ENCODE measurements around the gene LMO2. TPM values are rescaled to one million over a fixed set of nuclear protein-coding genes. Genes with fewer than 3 reads are reported as not detected.

Gene LMO2
- total and polyA plus RNA-seq, 4 donors = 1.5 to 81.9 (median 6.0) TPM

DNA sequence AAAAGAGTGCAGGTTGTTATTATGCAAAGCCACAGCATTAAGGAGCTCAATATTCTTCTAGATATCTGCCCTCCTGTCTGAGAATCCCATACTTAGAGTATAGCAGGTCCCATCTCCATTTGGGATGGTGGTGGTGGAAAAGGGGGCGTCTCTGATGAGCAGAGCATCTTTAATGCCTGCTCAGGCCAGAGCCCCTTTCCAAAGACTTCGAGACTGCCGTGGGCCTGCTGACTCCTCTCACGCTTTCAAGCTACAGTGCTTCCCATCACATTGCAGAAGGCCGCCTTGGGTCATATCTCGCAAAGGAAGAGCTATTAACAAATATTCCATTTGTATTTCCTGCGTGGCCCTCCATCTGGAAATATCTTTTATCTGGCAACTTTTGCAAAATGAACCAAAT, 10.9 kb downstream of the LMO2 start:
- H3K27ac ChIP-seq (ENCODE audit: low read depth in 1 of 2, low read length in 2 of 2) = no peak overlapping the region
- WGBS = 73% methylated on average over 7 of the region's 7 CpGs
- H3K9ac ChIP-seq (ENCODE audit: low read depth in 1 of 2, low read length in 2 of 2) = no peak overlapping the region
- H3K36me3 ChIP-seq (ENCODE audit: control insufficient read depth in 4 of 4, insufficient read depth in 3 of 4, low read depth in 1 of 4, low read length in 3 of 4) = no peaks in the 10 kb centered on the region
- TF ChIP-seq RAD21 (IDR thresholded peaks at IDR 0.05) = no peak
- TF ChIP-seq HNF4G (IDR thresholded peaks at IDR 0.05) = no peak
- TF ChIP-seq, protein P1, sequence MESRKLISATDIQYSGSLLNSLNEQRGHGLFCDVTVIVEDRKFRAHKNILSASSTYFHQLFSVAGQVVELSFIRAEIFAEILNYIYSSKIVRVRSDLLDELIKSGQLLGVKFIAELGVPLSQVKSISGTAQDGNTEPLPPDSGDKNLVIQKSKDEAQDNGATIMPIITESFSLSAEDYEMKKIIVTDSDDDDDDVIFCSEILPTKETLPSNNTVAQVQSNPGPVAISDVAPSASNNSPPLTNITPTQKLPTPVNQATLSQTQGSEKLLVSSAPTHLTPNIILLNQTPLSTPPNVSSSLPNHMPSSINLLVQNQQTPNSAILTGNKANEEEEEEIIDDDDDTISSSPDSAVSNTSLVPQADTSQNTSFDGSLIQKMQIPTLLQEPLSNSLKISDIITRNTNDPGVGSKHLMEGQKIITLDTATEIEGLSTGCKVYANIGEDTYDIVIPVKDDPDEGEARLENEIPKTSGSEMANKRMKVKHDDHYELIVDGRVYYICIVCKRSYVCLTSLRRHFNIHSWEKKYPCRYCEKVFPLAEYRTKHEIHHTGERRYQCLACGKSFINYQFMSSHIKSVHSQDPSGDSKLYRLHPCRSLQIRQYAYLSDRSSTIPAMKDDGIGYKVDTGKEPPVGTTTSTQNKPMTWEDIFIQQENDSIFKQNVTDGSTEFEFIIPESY (IDR thresholded peaks at IDR 0.05) = no peak
- no peak for TF ChIP-seq YY1 (IDR thresholded peaks at IDR 0.05)
- no peak for TF ChIP-seq NR2F2 (IDR thresholded peaks at IDR 0.05)
- no peaks in the 10 kb centered on the region for H3K9me3 ChIP-seq (ENCODE audit: control insufficient read depth in 4 of 4, low read length in 3 of 4)
- no peak overlapping the region for H3K4me3 ChIP-seq (ENCODE audit: low read depth in 1 of 3, low read length in 3 of 3)
- H3K27me3 ChIP-seq (ENCODE audit: control insufficient read depth in 4 of 4, insufficient read depth in 4 of 4, low read length in 3 of 4) = peaks cover 0 to 6% (median 0%) of the 10 kb centered on the region in 4 donors
- H3K4me1 ChIP-seq (ENCODE audit: control insufficient read depth in 4 of 4, insufficient read depth in 4 of 4, low read length in 3 of 4) = no peaks in the 10 kb centered on the region
- DNase-seq (ENCODE audit: low spot score) = no peak

DNA sequence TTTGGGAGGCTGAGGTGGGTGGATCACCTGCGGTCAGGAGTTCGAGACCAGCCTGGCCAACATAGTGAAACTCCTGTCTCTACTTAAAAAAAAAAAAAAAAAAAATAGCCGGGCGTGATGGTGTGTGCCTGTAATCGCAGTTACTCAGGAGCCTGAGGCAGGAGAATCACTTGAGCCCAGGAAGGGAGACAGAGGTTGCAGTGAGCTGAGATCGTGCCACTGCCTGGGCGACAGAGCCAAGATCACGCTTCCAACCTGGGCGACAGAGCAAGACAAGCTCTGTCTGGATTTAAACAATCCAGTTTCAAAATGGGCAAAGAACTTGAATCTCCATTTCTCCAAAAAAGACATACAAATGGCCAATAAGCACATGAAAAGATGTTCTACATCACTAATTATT, 12.5 kb downstream of the LMO2 start:
- peaks cover 0 to 9% (median 0%) of the 10 kb centered on the region in 4 donors for H3K27me3 ChIP-seq (ENCODE audit: control insufficient read depth in 4 of 4, insufficient read depth in 4 of 4, low read length in 3 of 4)
- no peaks in the 10 kb centered on the region for H3K4me1 ChIP-seq (ENCODE audit: control insufficient read depth in 4 of 4, insufficient read depth in 4 of 4, low read length in 3 of 4)
- H3K9ac ChIP-seq (ENCODE audit: low read depth in 1 of 2, low read length in 2 of 2) = no peak overlapping the region
- no peak for DNase-seq (ENCODE audit: low spot score)
- H3K4me3 ChIP-seq (ENCODE audit: low read depth in 1 of 3, low read length in 3 of 3) = no peak overlapping the region
- H3K27ac ChIP-seq (ENCODE audit: low read depth in 1 of 2, low read length in 2 of 2) = no peak overlapping the region
- TF ChIP-seq, protein P2, sequence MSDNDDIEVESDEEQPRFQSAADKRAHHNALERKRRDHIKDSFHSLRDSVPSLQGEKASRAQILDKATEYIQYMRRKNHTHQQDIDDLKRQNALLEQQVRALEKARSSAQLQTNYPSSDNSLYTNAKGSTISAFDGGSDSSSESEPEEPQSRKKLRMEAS (IDR thresholded peaks at IDR 0.05) = no peak
- TF ChIP-seq JUND (IDR thresholded peaks at IDR 0.05) (no peak), RXRA (IDR thresholded peaks at IDR 0.05) (no peak), TAF1 (conservative IDR thresholded peaks at IDR 0.05) (no peak), SP1 (IDR thresholded peaks at IDR 0.05) (no peak)
- TF ChIP-seq, protein P3, sequence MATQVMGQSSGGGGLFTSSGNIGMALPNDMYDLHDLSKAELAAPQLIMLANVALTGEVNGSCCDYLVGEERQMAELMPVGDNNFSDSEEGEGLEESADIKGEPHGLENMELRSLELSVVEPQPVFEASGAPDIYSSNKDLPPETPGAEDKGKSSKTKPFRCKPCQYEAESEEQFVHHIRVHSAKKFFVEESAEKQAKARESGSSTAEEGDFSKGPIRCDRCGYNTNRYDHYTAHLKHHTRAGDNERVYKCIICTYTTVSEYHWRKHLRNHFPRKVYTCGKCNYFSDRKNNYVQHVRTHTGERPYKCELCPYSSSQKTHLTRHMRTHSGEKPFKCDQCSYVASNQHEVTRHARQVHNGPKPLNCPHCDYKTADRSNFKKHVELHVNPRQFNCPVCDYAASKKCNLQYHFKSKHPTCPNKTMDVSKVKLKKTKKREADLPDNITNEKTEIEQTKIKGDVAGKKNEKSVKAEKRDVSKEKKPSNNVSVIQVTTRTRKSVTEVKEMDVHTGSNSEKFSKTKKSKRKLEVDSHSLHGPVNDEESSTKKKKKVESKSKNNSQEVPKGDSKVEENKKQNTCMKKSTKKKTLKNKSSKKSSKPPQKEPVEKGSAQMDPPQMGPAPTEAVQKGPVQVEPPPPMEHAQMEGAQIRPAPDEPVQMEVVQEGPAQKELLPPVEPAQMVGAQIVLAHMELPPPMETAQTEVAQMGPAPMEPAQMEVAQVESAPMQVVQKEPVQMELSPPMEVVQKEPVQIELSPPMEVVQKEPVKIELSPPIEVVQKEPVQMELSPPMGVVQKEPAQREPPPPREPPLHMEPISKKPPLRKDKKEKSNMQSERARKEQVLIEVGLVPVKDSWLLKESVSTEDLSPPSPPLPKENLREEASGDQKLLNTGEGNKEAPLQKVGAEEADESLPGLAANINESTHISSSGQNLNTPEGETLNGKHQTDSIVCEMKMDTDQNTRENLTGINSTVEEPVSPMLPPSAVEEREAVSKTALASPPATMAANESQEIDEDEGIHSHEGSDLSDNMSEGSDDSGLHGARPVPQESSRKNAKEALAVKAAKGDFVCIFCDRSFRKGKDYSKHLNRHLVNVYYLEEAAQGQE (IDR thresholded peaks at IDR 0.05) = no peak
- H3K36me3 ChIP-seq (ENCODE audit: control insufficient read depth in 4 of 4, insufficient read depth in 3 of 4, low read depth in 1 of 4, low read length in 3 of 4) = no peaks in the 10 kb centered on the region
- no peaks in the 10 kb centered on the region for H3K9me3 ChIP-seq (ENCODE audit: control insufficient read depth in 4 of 4, low read length in 3 of 4)
- WGBS = 85% methylated on average over 9 of the region's 9 CpGs

DNA sequence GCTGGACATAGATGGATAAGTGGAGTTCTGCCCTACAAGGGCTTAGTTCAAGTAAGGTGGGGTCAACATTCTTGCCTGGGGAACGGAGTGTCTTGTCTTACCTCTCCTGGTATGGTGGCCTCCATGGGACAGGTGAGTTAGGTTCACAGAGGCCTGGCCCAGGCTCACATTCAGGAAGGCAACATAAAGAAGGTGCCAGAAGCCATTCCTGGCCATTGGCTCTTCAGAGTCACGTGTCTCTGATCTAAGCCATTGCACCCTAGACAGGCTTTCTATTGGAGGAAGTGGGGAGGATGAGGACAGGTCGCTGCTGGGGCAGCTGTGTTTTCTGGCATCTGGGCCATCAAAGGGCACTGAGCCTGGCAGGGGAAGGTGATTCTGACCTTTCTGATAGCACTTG, 14.8 kb downstream of the LMO2 start:
- H3K4me1 ChIP-seq (ENCODE audit: control insufficient read depth in 4 of 4, insufficient read depth in 4 of 4, low read length in 3 of 4) = no peaks in the 10 kb centered on the region
- H3K9me3 ChIP-seq (ENCODE audit: control insufficient read depth in 4 of 4, low read length in 3 of 4) = no peaks in the 10 kb centered on the region
- H3K9ac ChIP-seq (ENCODE audit: low read depth in 1 of 2, low read length in 2 of 2) = no peak overlapping the region
- TF ChIP-seq RAD21 (IDR thresholded peaks at IDR 0.05) (no peak), GABPA (IDR thresholded peaks at IDR 0.05 in 1 of 2, conservative IDR thresholded peaks at IDR 0.05 in 1 of 2) (no peak), NR2F2 (IDR thresholded peaks at IDR 0.05) (no peak), FOXA2 (IDR thresholded peaks at IDR 0.05) (no peak), RXRA (IDR thresholded peaks at IDR 0.05) (no peak), JUND (IDR thresholded peaks at IDR 0.05) (no peak), HNF4A (conservative IDR thresholded peaks at IDR 0.05) (no peak), TAF1 (conservative IDR thresholded peaks at IDR 0.05) (no peak), HNF4G (IDR thresholded peaks at IDR 0.05) (no peak), EGR1 (IDR thresholded peaks at IDR 0.05; ENCODE audit: low read depth in 2 of 2) (no peak), FOXA1 (IDR thresholded peaks at IDR 0.05) (no peak), SP1 (IDR thresholded peaks at IDR 0.05) (no peak), YY1 (IDR thresholded peaks at IDR 0.05) (no peak)
- TF ChIP-seq, protein P1 (IDR thresholded peaks at IDR 0.05) = no peak
- TF ChIP-seq, protein P2 (IDR thresholded peaks at IDR 0.05) = no peak
- TF ChIP-seq, protein P4, sequence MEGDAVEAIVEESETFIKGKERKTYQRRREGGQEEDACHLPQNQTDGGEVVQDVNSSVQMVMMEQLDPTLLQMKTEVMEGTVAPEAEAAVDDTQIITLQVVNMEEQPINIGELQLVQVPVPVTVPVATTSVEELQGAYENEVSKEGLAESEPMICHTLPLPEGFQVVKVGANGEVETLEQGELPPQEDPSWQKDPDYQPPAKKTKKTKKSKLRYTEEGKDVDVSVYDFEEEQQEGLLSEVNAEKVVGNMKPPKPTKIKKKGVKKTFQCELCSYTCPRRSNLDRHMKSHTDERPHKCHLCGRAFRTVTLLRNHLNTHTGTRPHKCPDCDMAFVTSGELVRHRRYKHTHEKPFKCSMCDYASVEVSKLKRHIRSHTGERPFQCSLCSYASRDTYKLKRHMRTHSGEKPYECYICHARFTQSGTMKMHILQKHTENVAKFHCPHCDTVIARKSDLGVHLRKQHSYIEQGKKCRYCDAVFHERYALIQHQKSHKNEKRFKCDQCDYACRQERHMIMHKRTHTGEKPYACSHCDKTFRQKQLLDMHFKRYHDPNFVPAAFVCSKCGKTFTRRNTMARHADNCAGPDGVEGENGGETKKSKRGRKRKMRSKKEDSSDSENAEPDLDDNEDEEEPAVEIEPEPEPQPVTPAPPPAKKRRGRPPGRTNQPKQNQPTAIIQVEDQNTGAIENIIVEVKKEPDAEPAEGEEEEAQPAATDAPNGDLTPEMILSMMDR (IDR thresholded peaks at IDR 0.05; ENCODE audit: low read depth, low read length, missing input control) = no peak
- TF ChIP-seq, protein P5, sequence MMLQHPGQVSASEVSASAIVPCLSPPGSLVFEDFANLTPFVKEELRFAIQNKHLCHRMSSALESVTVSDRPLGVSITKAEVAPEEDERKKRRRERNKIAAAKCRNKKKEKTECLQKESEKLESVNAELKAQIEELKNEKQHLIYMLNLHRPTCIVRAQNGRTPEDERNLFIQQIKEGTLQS (IDR thresholded peaks at IDR 0.05) = no peak

More for the DNA sequence above, 14.8 kb downstream of the LMO2 start:
- no peaks in the 10 kb centered on the region for H3K36me3 ChIP-seq (ENCODE audit: control insufficient read depth in 4 of 4, insufficient read depth in 3 of 4, low read depth in 1 of 4, low read length in 3 of 4)
- DNase-seq (ENCODE audit: low spot score) = no peak
- no peak overlapping the region for H3K4me3 ChIP-seq (ENCODE audit: low read depth in 1 of 3, low read length in 3 of 3)
- H3K27ac ChIP-seq (ENCODE audit: low read depth in 1 of 2, low read length in 2 of 2) = no peak overlapping the region
- 74% methylated on average over 3 of the region's 3 CpGs for WGBS
- peaks cover 0 to 10% (median 0%) of the 10 kb centered on the region in 4 donors for H3K27me3 ChIP-seq (ENCODE audit: control insufficient read depth in 4 of 4, insufficient read depth in 4 of 4, low read length in 3 of 4)

Measured in liver (tissue), 9 donors.